Anterior cingulate cortex (tissue), 58 donors: Measurements from ENCODE around the gene SEPHS2.
"Not testable (repeated sequence)": the region's sequence is repeated elsewhere in the genome, so short reads cannot be mapped to it uniquely, and the experiment has no call there.

Experiments used
- DNase-seq, 58 donors: peaks; one replicate each; lab custom pipeline; 2025; lab: John Stamatoyannopoulos, UW

SEPHS2 gene

DNA sequence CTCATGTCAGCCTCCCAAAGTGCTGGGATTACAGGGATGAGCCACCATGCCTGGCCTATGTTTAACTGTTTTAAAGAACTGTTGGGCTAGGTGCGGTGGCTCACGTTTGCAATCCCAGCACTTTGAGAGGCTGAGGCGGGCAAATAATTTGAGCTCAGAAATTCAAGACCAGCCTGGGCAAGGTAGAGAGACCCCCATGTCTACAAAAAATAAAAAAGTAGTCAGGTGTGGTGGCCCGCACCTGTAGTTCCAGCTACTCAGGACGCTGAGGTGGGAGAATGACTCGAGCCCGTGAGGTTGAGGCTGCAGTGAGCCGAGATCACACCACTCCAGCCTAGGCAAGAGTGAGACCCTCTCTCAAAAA is 24.9 kb upstream of the SEPHS2 start:
- DNase-seq: no peak

- no peak for DNase-seq
These were observed 24.5 kb upstream of the SEPHS2 start for GRCh38 chr16:30470170-30470512.

- DNase-seq: no peak
These were observed 18.4 kb upstream of the SEPHS2 start for GRCh38 chr16:30464078-30464477.

DNA sequence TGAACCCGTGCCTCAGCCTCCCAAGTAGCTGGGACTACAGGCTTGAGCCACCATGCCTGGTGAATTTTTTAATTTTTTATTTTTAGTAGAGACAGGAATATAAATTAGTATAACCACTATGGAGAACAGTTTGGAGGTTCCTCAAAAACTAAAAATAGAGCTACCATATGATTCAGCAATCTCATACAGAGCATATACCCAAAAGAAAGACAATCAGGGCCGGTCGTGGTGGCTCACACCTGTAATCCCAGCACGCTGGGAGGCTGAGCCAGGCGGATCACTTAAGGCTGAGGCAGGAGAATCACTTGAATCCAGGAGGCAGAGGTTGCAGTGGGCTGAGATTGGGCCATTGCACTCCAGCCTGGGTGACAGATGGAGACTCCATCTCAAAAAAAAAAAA is 15.8 kb upstream of the SEPHS2 start:
- DNase-seq: not testable (repeated sequence)

GRCh38 chr16:30459456-30459855 is 13.8 kb upstream of the SEPHS2 start:
- no peak for DNase-seq

- DNase-seq: peak in 1 of 58 donors; percentile 2
These were observed 13.1 kb upstream of the SEPHS2 start for GRCh38 chr16:30458561-30459394.

- DNase-seq: no peak
These were observed 12.3 kb upstream of the SEPHS2 start for GRCh38 chr16:30457743-30458560.

GRCh38 chr16:30457256-30457655 is 11.6 kb upstream of the SEPHS2 start:
- no peak for DNase-seq

DNA sequence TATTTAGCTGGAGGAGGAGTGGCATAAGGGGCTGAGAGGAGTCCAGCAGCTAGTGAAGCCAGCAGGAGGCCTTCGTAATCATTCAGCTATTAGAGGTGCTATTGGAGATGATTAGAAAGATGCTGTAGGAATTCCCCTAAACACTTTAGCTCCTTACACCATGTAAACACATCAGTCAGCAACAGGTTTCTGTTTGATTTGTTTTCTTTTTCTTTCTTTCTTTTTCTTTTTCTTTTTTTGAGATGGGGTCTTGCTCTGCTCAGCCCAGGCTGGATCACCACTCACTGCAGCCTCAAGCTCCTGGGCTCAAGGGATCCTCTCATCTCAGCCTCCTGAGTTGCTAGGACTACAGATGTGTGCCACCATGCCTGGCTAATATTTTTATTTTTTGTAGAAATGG is 10.6 kb upstream of the SEPHS2 start:
- DNase-seq: no peak

GRCh38 chr16:30452709-30453580 is 7.3 kb upstream of the SEPHS2 start:
- DNase-seq: not testable (repeated sequence)

- no peak for DNase-seq
These were observed 3.4 kb upstream of the SEPHS2 start for GRCh38 chr16:30449116-30449435.

- DNase-seq: no peak
These were observed 2.0 kb upstream of the SEPHS2 start for GRCh38 chr16:30447512-30448226.

DNA sequence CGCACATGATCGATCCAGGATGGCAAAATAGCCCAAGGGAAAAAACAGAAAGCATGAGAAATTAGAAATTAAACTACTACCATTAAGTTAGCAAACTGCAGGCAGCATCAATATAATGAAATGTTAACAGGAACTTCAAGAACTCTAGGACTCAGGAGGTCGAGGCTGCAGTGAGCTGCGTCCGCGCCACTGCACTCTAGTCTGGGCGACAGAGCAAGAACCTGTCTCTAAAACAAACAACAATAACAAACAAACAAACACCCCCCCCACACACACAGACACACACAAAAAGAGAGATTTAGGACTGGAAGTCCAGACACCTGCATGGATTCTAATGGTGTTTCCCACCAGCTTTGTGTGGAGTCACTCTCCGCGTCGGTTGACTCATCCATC is 525 bp upstream of the SEPHS2 start:
- no peak for DNase-seq

GRCh38 chr16:30445149-30445407 is 596 bp downstream of the SEPHS2 start:
- no peak for DNase-seq

DNA sequence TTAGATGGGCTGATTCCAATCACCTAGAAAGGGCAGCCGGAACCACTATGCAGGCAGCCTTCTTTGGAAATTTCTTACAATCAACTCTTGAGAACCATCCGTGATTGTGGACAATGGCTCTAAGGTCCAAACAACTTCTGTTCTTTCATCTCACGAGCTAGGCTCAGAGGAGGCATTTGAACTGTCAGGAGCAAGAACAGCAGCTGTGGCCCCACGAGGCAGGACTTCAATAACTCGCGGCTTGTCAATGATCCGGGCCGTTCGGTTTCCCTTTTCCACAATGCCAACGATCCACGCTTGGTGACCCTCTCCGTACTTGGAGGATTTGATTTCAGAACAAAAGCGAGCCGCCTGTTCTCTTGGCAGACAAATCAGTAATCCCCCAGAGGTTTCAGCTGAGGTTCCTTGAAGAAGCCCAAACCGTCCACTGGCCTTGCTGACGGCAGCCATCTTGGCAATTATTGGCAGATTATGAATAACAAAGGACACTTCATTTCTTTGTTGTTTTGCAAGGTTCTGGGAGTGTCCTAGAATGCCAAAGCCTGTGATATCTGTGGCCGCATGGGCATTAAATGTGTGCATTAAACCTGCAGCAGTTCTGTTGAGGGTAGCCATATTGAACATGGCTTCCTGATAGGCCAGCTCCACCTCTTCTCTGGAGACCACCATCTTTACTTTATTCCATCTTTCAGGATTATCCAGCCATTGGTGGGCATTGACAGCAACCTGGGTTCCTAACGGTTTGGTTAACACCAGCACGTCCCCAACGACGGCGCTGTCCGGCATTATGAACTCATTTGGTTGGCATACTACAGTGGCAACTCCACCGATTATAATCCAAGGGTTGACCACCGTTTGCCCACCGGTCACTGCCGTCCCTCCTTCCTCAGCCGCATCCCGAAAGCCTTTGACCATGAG is 1.2 kb downstream of the SEPHS2 start:
- DNase-seq: no peak

DNA sequence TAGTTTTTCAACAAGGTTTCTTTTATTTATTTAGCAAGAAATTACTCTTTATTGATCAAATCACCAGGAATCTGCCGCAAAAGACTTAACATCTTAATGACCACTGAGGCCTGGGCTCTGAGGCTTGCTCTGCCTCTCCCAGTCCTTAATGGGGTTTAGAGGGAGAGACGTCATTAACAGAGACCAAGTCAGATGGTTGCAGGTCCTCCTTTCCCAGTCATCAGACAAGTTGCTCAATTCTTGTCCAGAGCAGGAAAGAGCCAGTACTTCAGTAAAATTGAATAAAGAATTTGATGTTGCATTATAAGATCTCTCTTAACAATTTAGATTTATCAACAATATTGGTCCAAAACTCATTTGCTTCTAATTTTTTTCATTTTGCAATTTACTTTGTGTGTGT is 2.0 kb downstream of the SEPHS2 start:
- DNase-seq: no peak

- no peak for DNase-seq
These were observed 5.8 kb downstream of the SEPHS2 start for GRCh38 chr16:30439720-30440348.

GRCh38 chr16:30438835-30439234 is 6.8 kb downstream of the SEPHS2 start:
- DNase-seq: no peak

DNA sequence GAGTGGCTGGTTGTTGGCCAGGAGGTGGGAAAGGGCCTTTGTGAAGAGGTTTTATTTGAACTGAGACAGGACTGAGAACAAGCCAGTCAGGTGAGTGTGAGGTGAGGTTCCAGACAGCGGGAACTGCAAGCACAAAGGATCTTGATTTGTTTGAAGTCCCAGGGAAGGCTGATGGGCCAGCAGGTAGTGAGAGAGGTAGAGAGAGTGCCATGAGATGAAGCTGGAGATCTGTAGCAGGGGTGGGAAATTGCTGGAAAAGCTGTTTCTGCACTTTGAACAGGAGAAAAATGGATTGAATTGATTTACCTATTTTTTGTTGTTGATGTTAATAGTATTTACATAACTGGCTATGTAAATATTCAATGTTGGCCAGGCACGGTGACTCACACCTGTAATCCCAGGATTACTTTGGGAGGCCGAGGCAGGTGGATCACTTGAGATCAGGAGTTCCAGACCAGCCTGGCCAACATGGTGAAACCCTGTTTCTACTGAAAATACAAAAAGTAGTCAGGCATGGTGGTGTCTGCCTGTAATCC is 8.1 kb downstream of the SEPHS2 start:
- DNase-seq: no peak
